Karpas-422 (cell line): ENCODE results near the gene PPM1F. TPM values are rescaled to one million over a fixed set of nuclear protein-coding genes. Genes with fewer than 3 reads are reported as not detected.
A peak's percentile ranks its signal among the peaks of the same experiment; 100 is the strongest.
"Not testable (repeated sequence)": the region's sequence is repeated elsewhere in the genome, so short reads cannot be mapped to it uniquely, and the experiment has no call there.

Source experiments
- DNase-seq: peaks from one replicate; pipeline ENCODE4 v3.0.0-alpha.2; 2015
- H2AFZ ChIP-seq: fragments of 200-600 bp; sonication (generic); 2 replicates; pipeline ENCODE4 v1.6.1; 2014; ENCODE audit warnings: antibody characterized with exemption, low read length, mixed read lengths
- H3K27ac ChIP-seq: fragments of 200-600 bp; sonication (generic); 2 replicates; pipeline ENCODE4 v1.5.1; 2014; ENCODE audit warnings: mild to moderate bottlenecking, low read length, moderate library complexity
- H3K27me3 ChIP-seq: fragments of 200-600 bp; sonication (generic); 2 replicates; pipeline ENCODE4 v1.6.1; 2014; ENCODE audit warnings: low read length, mixed read lengths
- H3K36me3 ChIP-seq: fragments of 200-600 bp; sonication (generic); 2 replicates; pipeline ENCODE4 v1.6.1; 2014; ENCODE audit warnings: low read length, mixed read lengths; ENCODE audit not compliant: insufficient read depth
- H3K4me1 ChIP-seq: fragments of 200-600 bp; sonication (generic); 2 replicates; pipeline ENCODE4 v1.6.1; 2014; ENCODE audit warnings: mild to moderate bottlenecking, low read length, mixed read lengths
- H3K4me2 ChIP-seq: fragments of 200-600 bp; sonication (generic); 2 replicates; pipeline ENCODE4 v1.6.1; 2014; ENCODE audit warnings: low read length, low read depth, mild to moderate bottlenecking; ENCODE audit not compliant: poor library complexity, severe bottlenecking
- H3K4me3 ChIP-seq: fragments of 200-600 bp; sonication (generic); 2 replicates; pipeline ENCODE4 v1.5.1; 2014; ENCODE audit warnings: mild to moderate bottlenecking, antibody characterized with exemption, low read length, mixed read lengths
- H3K79me2 ChIP-seq: fragments of 200-600 bp; sonication (generic); 2 replicates; pipeline ENCODE4 v1.6.1; 2014; ENCODE audit warnings: mild to moderate bottlenecking, low read length, mixed read lengths
- H3K9ac ChIP-seq: fragments of 200-600 bp; sonication (generic); 2 replicates; pipeline ENCODE4 v1.6.0; 2014; ENCODE audit warnings: low read length
- H3K9me2 ChIP-seq: fragments of 200-600 bp; sonication (generic), shearing (Covaris generic); replicated peaks from 2 replicates; pipeline ENCODE4 v1.6.0; 2014; ENCODE audit warnings: mild to moderate bottlenecking, low read length, moderate library complexity; ENCODE audit not compliant: insufficient read depth
- H3K9me3 ChIP-seq: fragments of 300-700, 200-600 bp; sonication (generic); 2 replicates; pipeline ENCODE4 v1.6.1; 2014; ENCODE audit warnings: low read length, mixed read lengths
- H4K20me1 ChIP-seq: fragments of 200-600 bp; sonication (generic); 2 replicates; pipeline ENCODE4 v1.6.1; 2014; ENCODE audit warnings: mild to moderate bottlenecking, antibody characterized with exemption, low read length, low read depth; ENCODE audit not compliant: insufficient read depth
- total RNA-seq: library from RNA; depleted of rRNA; stranded (reverse); fragments of >200 nt; shearing (Covaris generic); gene quantifications from 2 replicates; pipeline ENCODE4 v1.2.3, GENCODE V29; 2014; ENCODE audit warnings: low replicate concordance

PPM1F gene
- total RNA-seq, 1 experiment from 2014 or later = 21.1 TPM

DNA sequence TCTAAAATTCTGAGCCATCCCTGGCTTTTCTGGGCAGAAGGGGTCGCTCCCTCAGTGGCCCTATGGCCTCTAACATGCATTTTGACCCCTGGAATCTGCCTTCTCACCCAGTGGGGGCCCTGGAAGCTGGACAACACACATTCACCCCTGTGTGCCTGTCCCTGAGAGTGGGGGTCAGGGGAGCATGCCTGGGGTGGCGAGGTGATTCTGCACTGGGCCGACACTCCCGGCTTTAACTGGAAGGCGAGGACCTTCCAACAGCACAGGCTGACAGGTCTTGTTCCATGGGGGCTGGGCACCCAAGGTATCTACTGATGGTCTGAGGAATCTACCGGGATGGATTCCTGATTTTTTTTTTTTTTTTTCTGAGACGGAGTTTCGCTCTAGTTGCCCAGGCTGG, 10.7 kb downstream of the PPM1F start:
- Histone ChIP-seq H3K79me2 (no peaks in the 10 kb centered on the region), H3K36me3 (no peaks in the 10 kb centered on the region), H4K20me1 (no peaks in the 10 kb centered on the region), H3K9ac (no peak overlapping the region), H3K4me3 (no peak overlapping the region), H3K27me3 (no peaks in the 10 kb centered on the region), H2AFZ (no peak overlapping the region), H3K4me1 (peaks cover 19% of the 10 kb centered on the region), H3K4me2 (no peak overlapping the region), H3K27ac (no peak overlapping the region), H3K9me3 (no peaks in the 10 kb centered on the region), H3K9me2 (no peaks in the 10 kb centered on the region)
- DNase-seq = no peak

DNA sequence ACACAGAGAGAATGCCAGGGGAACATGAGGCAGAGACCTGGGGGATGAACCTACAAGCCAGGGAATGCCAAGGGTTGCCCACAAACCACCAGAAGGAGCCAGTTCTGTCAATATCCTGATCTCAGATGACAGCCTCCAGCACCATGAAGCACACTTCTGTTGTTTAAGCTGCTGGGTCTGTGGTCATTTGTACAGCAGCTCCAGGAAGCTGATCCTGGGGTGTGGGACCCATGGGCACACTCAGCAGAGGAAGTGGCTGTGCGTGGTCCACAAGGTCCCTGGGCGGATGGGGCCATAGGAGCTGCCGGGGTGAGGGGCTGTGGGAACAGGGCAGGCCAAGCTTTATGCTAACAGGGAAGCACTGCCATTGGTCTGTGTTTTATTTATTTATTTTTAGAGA, 12.1 kb downstream of the PPM1F start:
- H4K20me1 ChIP-seq = no peaks in the 10 kb centered on the region
- H3K27me3 ChIP-seq = no peaks in the 10 kb centered on the region
- no peaks in the 10 kb centered on the region for H3K79me2 ChIP-seq
- no peak for DNase-seq
- H3K36me3 ChIP-seq = no peaks in the 10 kb centered on the region
- H3K9me3 ChIP-seq = no peaks in the 10 kb centered on the region
- H3K4me3 ChIP-seq = no peak overlapping the region
- H3K9ac ChIP-seq = no peak overlapping the region
- H2AFZ ChIP-seq = no peak overlapping the region
- peaks cover 19% of the 10 kb centered on the region for H3K4me1 ChIP-seq
- H3K4me2 ChIP-seq = no peak overlapping the region
- no peak overlapping the region for H3K27ac ChIP-seq
- H3K9me2 ChIP-seq = no peaks in the 10 kb centered on the region

DNA sequence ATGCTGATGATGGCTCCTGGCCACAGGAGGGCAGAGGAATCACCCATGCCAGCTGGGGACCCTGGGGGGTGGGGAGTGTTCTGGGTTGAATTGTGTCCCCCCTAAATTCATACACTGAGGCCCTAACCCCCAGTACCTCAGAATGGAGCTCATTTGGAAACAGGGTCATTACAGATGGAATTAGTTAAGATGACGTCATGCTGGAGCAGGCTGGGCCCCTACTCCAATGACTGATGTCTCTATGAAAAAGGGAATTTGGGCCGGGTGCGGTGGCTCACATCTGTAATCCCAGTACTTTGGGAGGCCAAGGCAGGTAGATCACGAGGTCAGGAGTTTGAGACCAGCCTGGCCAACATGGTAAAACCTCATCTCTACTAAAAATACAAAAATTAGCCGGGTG, 12.7 kb downstream of the PPM1F start:
- not testable (repeated sequence) for H3K9me2 ChIP-seq, H4K20me1 ChIP-seq, H3K79me2 ChIP-seq, H3K27me3 ChIP-seq, H2AFZ ChIP-seq, H3K36me3 ChIP-seq, H3K27ac ChIP-seq, H3K4me3 ChIP-seq, H3K9me3 ChIP-seq, H3K9ac ChIP-seq, DNase-seq, H3K4me2 ChIP-seq
- peaks cover 19% of the 10 kb centered on the region for H3K4me1 ChIP-seq

DNA sequence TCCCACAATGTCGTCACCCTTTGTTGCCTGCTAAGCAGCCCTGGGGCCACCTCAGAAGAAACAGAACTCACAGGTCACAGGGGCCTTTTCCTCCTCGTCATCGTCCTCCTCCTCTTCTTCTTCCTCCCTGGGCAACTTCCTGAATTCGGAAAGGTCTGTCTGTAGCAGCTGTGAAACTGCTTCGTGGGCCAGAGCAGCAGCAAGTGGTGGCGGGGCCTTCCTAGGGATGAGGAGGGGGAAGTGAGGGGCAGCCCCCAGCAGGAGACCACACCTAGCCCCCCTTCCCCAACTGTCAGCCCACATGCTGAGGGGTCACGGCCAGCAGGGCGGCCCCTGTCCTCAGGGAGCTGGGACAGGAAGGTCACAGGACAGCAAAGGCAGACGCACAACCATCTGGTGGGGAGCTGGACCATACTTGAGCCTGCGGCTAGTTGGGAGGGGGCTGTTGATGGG, 13.2 kb downstream of the PPM1F start:
- Histone ChIP-seq H2AFZ (no peak overlapping the region), H3K9me2 (no peaks in the 10 kb centered on the region), H3K4me2 (no peak overlapping the region), H3K4me3 (no peak overlapping the region), H3K27me3 (no peaks in the 10 kb centered on the region), H3K4me1 (peaks cover 19% of the 10 kb centered on the region), H4K20me1 (no peaks in the 10 kb centered on the region), H3K79me2 (no peaks in the 10 kb centered on the region), H3K27ac (no peak overlapping the region), H3K9ac (no peak overlapping the region), H3K36me3 (no peaks in the 10 kb centered on the region), H3K9me3 (no peaks in the 10 kb centered on the region)
- DNase-seq = no peak

DNA sequence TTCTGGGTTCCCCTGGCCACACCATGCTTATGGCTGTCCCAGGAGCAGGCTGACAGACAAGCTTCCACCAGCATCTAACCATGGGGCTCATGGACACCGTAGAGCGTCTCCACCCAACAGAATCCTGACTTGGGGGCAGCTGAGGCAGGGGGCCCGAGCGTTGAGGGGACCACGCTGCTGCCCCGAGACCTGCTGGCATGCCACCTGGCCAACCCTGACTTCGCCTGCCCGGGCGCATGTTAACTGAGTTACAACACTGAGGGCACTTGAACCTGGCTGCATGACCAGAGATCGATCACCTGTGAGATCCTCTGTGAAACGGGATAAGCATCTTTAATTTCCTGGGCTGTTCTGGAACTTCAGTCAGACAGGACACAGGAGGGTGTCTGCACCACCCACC, 13.7 kb downstream of the PPM1F start:
- Histone ChIP-seq H2AFZ (0 out of 2 replicates have a peak overlapping the region, but pooled peaks have one; percentile 86), H3K36me3 (no peaks in the 10 kb centered on the region), H3K4me2 (peak overlapping the region; percentile 73), H4K20me1 (no peaks in the 10 kb centered on the region), H3K4me3 (peak overlapping the region; percentile 69; the same call in 1 of the 2 replicates), H3K9ac (peak overlapping the region; percentile 67; the same call in 1 of the 2 replicates), H3K4me1 (peaks cover 19% of the 10 kb centered on the region), H3K79me2 (no peaks in the 10 kb centered on the region), H3K9me3 (no peaks in the 10 kb centered on the region), H3K27ac (0 out of 2 replicates have a peak overlapping the region, but pooled peaks have one; percentile 16), H3K27me3 (no peaks in the 10 kb centered on the region), H3K9me2 (no peaks in the 10 kb centered on the region)
- no peak for DNase-seq

DNA sequence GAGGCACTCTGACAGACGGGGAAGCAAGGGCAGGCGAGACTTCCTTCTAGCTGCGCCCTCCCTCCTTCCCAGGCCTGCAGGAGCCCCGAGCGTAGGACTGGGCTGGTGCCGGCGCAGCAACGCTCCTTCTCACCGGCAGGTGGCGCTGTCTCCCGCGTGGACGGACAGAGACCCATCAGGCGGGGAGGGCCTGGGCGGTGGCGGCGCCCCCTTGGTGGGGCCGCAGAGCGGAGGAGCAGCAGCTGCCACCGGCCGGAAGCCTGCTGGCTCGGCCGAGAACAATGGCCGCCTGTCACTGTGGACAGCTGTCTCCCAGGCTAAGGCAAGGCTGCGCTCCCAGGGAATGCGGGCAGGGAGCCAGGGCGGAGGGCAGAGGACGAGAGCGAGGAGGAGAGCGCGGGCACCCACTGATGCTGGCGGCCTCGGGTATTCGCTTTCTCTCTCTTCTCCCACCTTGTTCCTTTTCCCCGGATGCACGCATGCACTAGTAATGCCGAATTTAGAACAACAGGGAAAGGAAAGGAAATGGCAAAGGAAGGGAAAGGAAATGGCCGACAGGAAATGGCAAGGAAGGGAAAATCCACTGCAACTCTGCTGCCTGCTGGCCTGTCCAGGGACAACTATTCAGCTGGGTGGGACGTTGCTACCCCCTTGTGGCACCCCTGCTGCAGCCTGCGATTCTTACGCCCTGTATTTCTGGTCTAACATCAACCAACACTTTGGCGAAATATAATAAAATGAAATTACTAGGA, 14.4 kb downstream of the PPM1F start:
- Histone ChIP-seq H3K9me2 (no peaks in the 10 kb centered on the region), H3K9ac (peak overlapping the region; percentile 67), H2AFZ (peak overlapping the region; percentile 86), H3K4me1 (peaks cover 19% of the 10 kb centered on the region), H3K4me2 (peak overlapping the region; percentile 73), H3K9me3 (no peaks in the 10 kb centered on the region), H3K27ac (peak overlapping the region; percentile 16; the same call in 1 of the 2 replicates), H3K4me3 (peak overlapping the region; percentile 69), H3K79me2 (no peaks in the 10 kb centered on the region), H4K20me1 (no peaks in the 10 kb centered on the region), H3K36me3 (no peaks in the 10 kb centered on the region), H3K27me3 (no peaks in the 10 kb centered on the region)
- peak; percentile 96 for DNase-seq

DNA sequence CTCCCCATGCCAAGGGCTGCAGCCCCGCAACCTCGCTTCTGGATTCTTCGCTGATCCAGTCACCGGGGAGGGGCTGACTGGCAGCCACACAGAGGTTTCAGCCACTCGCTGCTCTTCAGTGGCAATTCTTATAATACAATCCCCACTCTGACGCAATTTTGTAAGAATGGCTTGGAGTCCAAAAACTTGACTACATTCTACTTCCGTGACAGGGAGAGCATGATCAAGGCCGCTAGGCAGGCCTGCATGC, 14.9 kb downstream of the PPM1F start:
- Histone ChIP-seq H2AFZ (no peak overlapping the region), H3K9me2 (no peaks in the 10 kb centered on the region), H4K20me1 (no peaks in the 10 kb centered on the region), H3K79me2 (no peaks in the 10 kb centered on the region), H3K4me3 (peak overlapping the region; percentile 69; the same call in 1 of the 2 replicates), H3K4me1 (peaks cover 19% of the 10 kb centered on the region), H3K27ac (no peak overlapping the region), H3K4me2 (peak overlapping the region; percentile 73), H3K9ac (peak overlapping the region; percentile 38; the same call in 1 of the 2 replicates), H3K36me3 (no peaks in the 10 kb centered on the region), H3K9me3 (no peaks in the 10 kb centered on the region), H3K27me3 (no peaks in the 10 kb centered on the region)
- DNase-seq = no peak

DNA sequence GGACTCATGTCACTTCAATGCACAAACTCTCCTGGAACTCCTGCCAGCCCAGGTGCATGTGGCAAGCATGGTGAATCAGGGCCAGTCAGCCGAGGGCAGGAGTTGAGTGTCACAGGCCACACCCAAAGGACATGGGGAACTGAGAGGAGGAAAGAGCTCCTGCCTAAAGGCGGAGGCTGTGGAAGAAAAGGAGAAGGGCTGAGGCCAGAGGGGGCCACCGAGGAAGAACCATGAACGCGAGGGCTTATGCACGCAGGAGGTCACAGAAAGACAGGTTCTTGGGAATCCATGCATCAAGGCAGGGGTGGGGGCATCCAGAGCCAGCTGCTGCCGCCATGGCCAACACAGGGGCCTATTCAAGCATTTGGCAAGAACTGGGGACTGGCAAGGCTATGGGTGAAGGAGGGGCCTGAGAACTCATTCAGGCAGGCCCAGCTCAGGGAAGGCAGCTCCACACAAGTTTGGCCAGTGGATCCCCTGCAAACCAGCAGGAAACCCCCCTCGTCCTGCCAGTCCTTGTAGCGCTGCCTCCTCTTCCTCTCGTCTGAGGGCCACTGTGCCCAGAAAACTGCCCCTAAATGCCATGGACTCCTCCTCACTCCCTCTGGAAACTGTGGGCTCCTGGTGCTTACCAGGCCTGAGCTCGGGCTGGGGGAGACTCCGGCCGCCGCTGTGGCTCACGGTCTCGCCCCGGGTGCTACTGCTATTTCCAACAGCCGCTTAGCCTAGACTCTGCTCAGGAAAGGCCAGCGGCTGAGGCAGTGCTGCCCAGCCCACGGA, 15.4 kb downstream of the PPM1F start:
- Histone ChIP-seq H3K27ac (no peak overlapping the region), H3K36me3 (no peaks in the 10 kb centered on the region), H3K4me1 (peaks cover 22% of the 10 kb centered on the region), H3K4me2 (peak overlapping the region; percentile 73), H3K27me3 (no peaks in the 10 kb centered on the region), H3K4me3 (no peak overlapping the region; the same call in 1 of the 2 replicates), H4K20me1 (no peaks in the 10 kb centered on the region), H3K9ac (0 out of 2 replicates have a peak overlapping the region, but pooled peaks have one; percentile 38), H3K9me2 (no peaks in the 10 kb centered on the region), H3K79me2 (no peaks in the 10 kb centered on the region), H2AFZ (no peak overlapping the region), H3K9me3 (no peaks in the 10 kb centered on the region)
- no peak for DNase-seq
